Astrocyte (in vitro differentiated cells and primary cell): ENCODE data around the gene SAP130.

Experiments
- CTCF ChIP-seq: IDR thresholded peaks from 2 replicates; pipeline ENCODE4 v1.5.1; 2011; ENCODE audit warnings: low read depth, mild to moderate bottlenecking, inconsistent platforms, low read length, moderate library complexity; ENCODE audit not compliant: insufficient read depth
- EZH2 ChIP-seq: IDR thresholded peaks from 2 replicates; pipeline ENCODE4 v1.6.1; 2012; ENCODE audit warnings: mild to moderate bottlenecking, low read length, inconsistent platforms; ENCODE audit not compliant: insufficient read depth

GRCh38 chr2:128027278-128027800, 520 bp downstream of the SAP130 start:
- TF ChIP-seq CTCF (no peak), EZH2 (no peak)
